ENCODE measurements around the gene SLC13A3. TPM values are rescaled to one million over a fixed set of nuclear protein-coding genes. Genes with fewer than 3 reads are reported as not detected.

SLC13A3 gene
- total and polyA plus RNA-seq, 9 donors: 0.36 to 7.1 (median 4.6) TPM

DNA sequence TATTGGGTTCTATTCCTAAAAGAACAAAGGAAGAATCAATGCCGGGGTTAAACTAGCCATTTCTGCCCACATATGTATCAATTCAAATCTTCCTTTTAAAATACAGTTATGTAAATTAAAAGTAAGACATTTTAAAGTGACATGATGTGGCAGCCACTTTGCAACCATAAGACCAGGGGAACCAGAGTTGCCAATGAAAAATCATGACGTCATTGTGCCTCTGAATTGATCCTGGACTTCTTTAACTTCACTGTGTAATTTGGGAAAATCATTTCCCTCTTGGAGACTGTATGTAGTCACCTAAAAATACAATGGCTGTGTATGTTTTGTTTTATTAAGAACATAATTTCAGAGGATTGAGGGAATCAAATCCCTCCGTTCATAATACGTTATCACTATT, 42.2 kb downstream of the SLC13A3 start:
- WGBS, 3 donors: 93 to 99% (median 95%) methylated on average over 4 of the region's 4 CpGs
- Histone ChIP-seq H3K4me3 (no peak overlapping the region), H3K4me1 (ENCODE audit: insufficient read depth) (no peaks in the 10 kb centered on the region), H3K9me3 (no peaks in the 10 kb centered on the region), H3K27me3 (no peaks in the 10 kb centered on the region), H3K36me3 (no peaks in the 10 kb centered on the region), H3K27ac (no peak overlapping the region)
- TF ChIP-seq EP300 (IDR thresholded peaks at IDR 0.05) (no peak), POLR2A (IDR thresholded peaks at IDR 0.05) (no peak)
- TF ChIP-seq, protein P1, sequence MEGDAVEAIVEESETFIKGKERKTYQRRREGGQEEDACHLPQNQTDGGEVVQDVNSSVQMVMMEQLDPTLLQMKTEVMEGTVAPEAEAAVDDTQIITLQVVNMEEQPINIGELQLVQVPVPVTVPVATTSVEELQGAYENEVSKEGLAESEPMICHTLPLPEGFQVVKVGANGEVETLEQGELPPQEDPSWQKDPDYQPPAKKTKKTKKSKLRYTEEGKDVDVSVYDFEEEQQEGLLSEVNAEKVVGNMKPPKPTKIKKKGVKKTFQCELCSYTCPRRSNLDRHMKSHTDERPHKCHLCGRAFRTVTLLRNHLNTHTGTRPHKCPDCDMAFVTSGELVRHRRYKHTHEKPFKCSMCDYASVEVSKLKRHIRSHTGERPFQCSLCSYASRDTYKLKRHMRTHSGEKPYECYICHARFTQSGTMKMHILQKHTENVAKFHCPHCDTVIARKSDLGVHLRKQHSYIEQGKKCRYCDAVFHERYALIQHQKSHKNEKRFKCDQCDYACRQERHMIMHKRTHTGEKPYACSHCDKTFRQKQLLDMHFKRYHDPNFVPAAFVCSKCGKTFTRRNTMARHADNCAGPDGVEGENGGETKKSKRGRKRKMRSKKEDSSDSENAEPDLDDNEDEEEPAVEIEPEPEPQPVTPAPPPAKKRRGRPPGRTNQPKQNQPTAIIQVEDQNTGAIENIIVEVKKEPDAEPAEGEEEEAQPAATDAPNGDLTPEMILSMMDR (IDR thresholded peaks at IDR 0.05): no peak
- DNase-seq: no peak
- intact Hi-C loops (cut with DNase I): no loop called here

- no peaks in the 10 kb centered on the region for H3K9me3 ChIP-seq
- no peak for DNase-seq
- 90 to 93% (median 91%) methylated on average over 8 of the region's 8 CpGs for WGBS, 3 donors
- intact Hi-C loops (cut with DNase I): no loop called here
- H3K36me3 ChIP-seq: no peaks in the 10 kb centered on the region
- H3K4me3 ChIP-seq: no peak overlapping the region
- H3K4me1 ChIP-seq (ENCODE audit: insufficient read depth): no peaks in the 10 kb centered on the region
- no peaks in the 10 kb centered on the region for H3K27me3 ChIP-seq
- H3K27ac ChIP-seq: no peak overlapping the region
- TF ChIP-seq POLR2A (IDR thresholded peaks at IDR 0.05) (no peak), EP300 (IDR thresholded peaks at IDR 0.05) (no peak)
- TF ChIP-seq, protein P1 (IDR thresholded peaks at IDR 0.05): no peak
These were observed 43.3 kb downstream of the SLC13A3 start for GRCh38 chr20:46607849-46608497.

DNA sequence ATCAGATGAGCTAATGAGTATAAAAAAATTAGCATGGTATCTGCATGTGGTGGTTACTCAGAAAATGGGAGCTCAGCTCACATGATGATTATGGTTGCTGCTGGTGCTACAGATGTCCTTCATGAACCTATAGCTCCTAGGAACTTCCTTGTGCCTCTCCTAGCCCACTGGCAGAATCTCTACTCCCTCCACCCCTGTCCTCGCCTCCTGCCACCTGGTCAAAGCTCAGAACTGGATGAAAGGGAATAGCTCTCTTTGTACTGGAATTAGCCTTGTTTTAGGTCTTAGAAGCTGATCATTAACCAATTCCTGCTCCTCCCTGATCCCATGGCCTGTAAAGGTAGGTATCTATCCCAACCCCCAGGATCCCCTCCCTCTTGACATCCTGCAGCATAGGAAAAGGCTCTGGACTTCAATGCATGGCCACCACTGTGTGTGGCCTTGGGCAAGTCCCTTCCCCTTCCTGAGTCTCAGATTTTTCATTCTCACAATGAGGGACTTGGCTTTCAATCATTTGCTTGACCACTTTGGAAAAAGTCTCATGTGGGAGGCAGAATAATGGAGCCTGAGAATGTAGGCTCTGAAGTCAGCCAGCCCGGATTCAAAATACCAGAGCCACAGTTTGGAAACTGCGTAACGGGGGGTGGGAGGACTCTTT, 43.9 kb downstream of the SLC13A3 start:
- 93 to 95% (median 95%) methylated on average over 4 of the region's 4 CpGs for WGBS, 3 donors
- Histone ChIP-seq H3K9me3 (no peaks in the 10 kb centered on the region), H3K36me3 (no peaks in the 10 kb centered on the region), H3K4me3 (no peak overlapping the region), H3K27me3 (no peaks in the 10 kb centered on the region), H3K4me1 (ENCODE audit: insufficient read depth) (no peaks in the 10 kb centered on the region), H3K27ac (no peak overlapping the region)
- intact Hi-C loops (cut with DNase I): no loop called here
- no peak for DNase-seq
- TF ChIP-seq, protein P1 (IDR thresholded peaks at IDR 0.05): no peak
- no peak for TF ChIP-seq POLR2A (IDR thresholded peaks at IDR 0.05)
- TF ChIP-seq EP300 (IDR thresholded peaks at IDR 0.05): no peak

- DNase-seq: no peak
- Histone ChIP-seq H3K4me3 (no peak overlapping the region), H3K36me3 (no peaks in the 10 kb centered on the region), H3K27me3 (no peaks in the 10 kb centered on the region), H3K27ac (no peak overlapping the region), H3K9me3 (no peaks in the 10 kb centered on the region), H3K4me1 (ENCODE audit: insufficient read depth) (no peaks in the 10 kb centered on the region)
- TF ChIP-seq, protein P1 (IDR thresholded peaks at IDR 0.05): no peak
- no peak for TF ChIP-seq EP300 (IDR thresholded peaks at IDR 0.05)
- no peak for TF ChIP-seq POLR2A (IDR thresholded peaks at IDR 0.05)
- WGBS, 3 donors: 96 to 97% (median 97%) methylated on average over 4 of the region's 4 CpGs
- intact Hi-C loops (cut with DNase I): no loop called here
These were observed 44.5 kb downstream of the SLC13A3 start for GRCh38 chr20:46606817-46607190.

Data from ovary (tissue), 9 donors.